ENCODE results near the gene FHOD1.

FHOD1 gene

DNA sequence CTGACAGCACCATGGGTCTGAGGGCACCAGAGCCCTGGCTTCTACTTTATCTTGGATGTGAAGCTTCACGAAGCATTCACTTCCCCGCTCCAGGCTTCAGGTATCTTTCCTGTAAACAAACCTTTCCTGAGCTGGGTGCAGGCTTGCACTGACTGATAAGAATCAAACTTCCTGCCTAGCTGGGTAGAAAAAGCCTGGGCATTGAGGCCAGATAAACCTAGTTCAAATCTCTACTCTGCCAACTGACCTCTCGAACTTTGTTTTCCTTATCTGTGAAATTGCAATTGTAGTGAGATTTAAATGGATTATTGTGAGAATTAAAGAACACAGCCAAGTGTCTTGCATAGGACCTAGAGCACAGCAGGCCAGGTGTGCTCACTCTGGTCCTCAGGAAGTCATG lies 23.3 kb downstream of the FHOD1 start:
- TF ChIP-seq GABPA (IDR thresholded peaks at IDR 0.05; ENCODE audit: low read depth) (no peak), CTCF (IDR thresholded peaks at IDR 0.05; ENCODE audit: insufficient read depth, low read length) (no peak), SPI1 (IDR thresholded peaks at IDR 0.05; ENCODE audit: borderline replicate concordance, low read depth) (no peak), POLR2AphosphoS5 (IDR thresholded peaks at IDR 0.05; ENCODE audit: low read depth) (no peak)
- TF ChIP-seq, protein P1, sequence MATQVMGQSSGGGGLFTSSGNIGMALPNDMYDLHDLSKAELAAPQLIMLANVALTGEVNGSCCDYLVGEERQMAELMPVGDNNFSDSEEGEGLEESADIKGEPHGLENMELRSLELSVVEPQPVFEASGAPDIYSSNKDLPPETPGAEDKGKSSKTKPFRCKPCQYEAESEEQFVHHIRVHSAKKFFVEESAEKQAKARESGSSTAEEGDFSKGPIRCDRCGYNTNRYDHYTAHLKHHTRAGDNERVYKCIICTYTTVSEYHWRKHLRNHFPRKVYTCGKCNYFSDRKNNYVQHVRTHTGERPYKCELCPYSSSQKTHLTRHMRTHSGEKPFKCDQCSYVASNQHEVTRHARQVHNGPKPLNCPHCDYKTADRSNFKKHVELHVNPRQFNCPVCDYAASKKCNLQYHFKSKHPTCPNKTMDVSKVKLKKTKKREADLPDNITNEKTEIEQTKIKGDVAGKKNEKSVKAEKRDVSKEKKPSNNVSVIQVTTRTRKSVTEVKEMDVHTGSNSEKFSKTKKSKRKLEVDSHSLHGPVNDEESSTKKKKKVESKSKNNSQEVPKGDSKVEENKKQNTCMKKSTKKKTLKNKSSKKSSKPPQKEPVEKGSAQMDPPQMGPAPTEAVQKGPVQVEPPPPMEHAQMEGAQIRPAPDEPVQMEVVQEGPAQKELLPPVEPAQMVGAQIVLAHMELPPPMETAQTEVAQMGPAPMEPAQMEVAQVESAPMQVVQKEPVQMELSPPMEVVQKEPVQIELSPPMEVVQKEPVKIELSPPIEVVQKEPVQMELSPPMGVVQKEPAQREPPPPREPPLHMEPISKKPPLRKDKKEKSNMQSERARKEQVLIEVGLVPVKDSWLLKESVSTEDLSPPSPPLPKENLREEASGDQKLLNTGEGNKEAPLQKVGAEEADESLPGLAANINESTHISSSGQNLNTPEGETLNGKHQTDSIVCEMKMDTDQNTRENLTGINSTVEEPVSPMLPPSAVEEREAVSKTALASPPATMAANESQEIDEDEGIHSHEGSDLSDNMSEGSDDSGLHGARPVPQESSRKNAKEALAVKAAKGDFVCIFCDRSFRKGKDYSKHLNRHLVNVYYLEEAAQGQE (IDR thresholded peaks at IDR 0.05; ENCODE audit: insufficient replicate concordance, low read depth): no peak
- Histone ChIP-seq H3K27me3 (ENCODE audit: insufficient read depth, poor library complexity, severe bottlenecking) (no peaks in the 10 kb centered on the region), H3K27ac (replicated peaks) (no peak overlapping the region), H3K4me3 (replicated peaks; ENCODE audit: insufficient read depth, low read length) (no peak overlapping the region)
- no peak for DNase-seq (ENCODE audit: low read depth in 1 of 2, low spot score in 1 of 2)

DNA sequence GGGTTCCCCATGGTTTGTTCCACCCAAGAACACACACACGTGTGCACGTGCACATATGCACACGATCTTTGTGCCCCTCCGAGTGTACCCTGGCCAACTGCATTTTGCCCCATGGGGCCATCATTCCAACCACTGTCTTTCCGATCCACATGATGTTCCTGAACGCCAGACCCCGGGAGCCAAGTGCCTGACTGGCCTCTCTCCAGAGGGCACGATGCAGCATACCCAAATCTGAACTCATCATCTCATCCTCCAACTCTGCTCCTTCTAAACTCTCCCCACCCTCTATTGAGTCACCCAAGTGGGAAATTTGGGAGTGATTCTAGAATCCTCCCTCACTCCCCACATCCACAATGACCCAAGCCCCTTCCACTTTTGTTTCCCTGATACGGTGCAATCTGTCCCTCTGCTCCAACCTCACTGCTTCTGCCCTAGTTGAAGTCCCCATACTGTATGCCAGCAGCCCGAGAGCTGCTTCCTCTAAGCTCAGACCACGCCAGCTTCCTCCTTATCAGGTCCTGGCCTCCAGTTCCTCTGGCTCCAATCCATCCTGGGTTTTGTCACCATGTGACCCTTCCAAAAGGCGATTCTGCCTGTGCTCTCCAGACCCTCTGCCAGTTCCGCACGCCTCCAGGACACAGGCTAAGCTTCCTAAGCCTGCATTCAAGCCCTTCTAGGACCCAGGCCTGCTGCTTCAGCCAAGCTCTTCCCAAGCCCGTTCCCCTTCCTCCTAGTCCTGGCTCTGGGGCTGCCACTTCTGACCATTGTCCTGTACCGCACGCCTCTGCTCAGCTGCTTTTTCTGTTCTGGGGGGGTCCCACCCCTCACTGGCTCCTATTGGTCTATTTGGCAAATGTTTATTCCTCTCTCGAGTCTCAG lies 30.4 kb downstream of the FHOD1 start:
- Histone ChIP-seq H3K27ac (replicated peaks) (no peak overlapping the region), H3K4me3 (replicated peaks; ENCODE audit: insufficient read depth, low read length) (no peak overlapping the region), H3K27me3 (ENCODE audit: insufficient read depth, poor library complexity, severe bottlenecking) (no peaks in the 10 kb centered on the region)
- peak; percentile 55 to 64 for DNase-seq (ENCODE audit: low read depth in 1 of 2, low spot score in 1 of 2)
- TF ChIP-seq, protein P1 (IDR thresholded peaks at IDR 0.05; ENCODE audit: insufficient replicate concordance, low read depth): no peak
- no peak for TF ChIP-seq POLR2AphosphoS5 (IDR thresholded peaks at IDR 0.05; ENCODE audit: low read depth)
- TF ChIP-seq GABPA (IDR thresholded peaks at IDR 0.05; ENCODE audit: low read depth): no peak
- peak; percentile 42; the same call in 1 of the 2 replicates for TF ChIP-seq SPI1 (IDR thresholded peaks at IDR 0.05; ENCODE audit: borderline replicate concordance, low read depth)

- DNase-seq (ENCODE audit: low read depth in 1 of 2, low spot score in 1 of 2): no peak
- Histone ChIP-seq H3K27me3 (ENCODE audit: insufficient read depth, poor library complexity, severe bottlenecking) (no peaks in the 10 kb centered on the region), H3K4me3 (replicated peaks; ENCODE audit: insufficient read depth, low read length) (no peak overlapping the region), H3K27ac (replicated peaks) (no peak overlapping the region)
- TF ChIP-seq SPI1 (IDR thresholded peaks at IDR 0.05; ENCODE audit: borderline replicate concordance, low read depth) (no peak), POLR2AphosphoS5 (IDR thresholded peaks at IDR 0.05; ENCODE audit: low read depth) (no peak), CTCF (IDR thresholded peaks at IDR 0.05; ENCODE audit: insufficient read depth, low read length) (no peak), GABPA (IDR thresholded peaks at IDR 0.05; ENCODE audit: low read depth) (no peak)
- TF ChIP-seq, protein P1 (IDR thresholded peaks at IDR 0.05; ENCODE audit: insufficient replicate concordance, low read depth): no peak
Observed at GRCh38 chr16:67215706-67216105, 31.6 kb downstream of the FHOD1 start.

All from HL-60 (cell line).